ENCODE measurements around the gene TMPRSS9.
"Not testable (repeated sequence)": the region's sequence is repeated elsewhere in the genome, so short reads cannot be mapped to it uniquely, and the experiment has no call there.

TMPRSS9 gene

GRCh38 chr19:2392366-2392765, 32.3 kb downstream of the TMPRSS9 start:
- DNase-seq (ENCODE audit: low spot score) = no peak

- not testable (repeated sequence) for DNase-seq (ENCODE audit: low spot score)
Observed at GRCh38 chr19:2392899-2393298, 32.8 kb downstream of the TMPRSS9 start.

- DNase-seq (ENCODE audit: low spot score) = no peak
Observed at GRCh38 chr19:2394054-2394441, 34.0 kb downstream of the TMPRSS9 start.

- no peak for DNase-seq (ENCODE audit: low spot score)
Observed at GRCh38 chr19:2394442-2395292, 34.6 kb downstream of the TMPRSS9 start.

GRCh38 chr19:2395293-2395829, 35.3 kb downstream of the TMPRSS9 start:
- DNase-seq (ENCODE audit: low spot score) = not testable (repeated sequence)

- DNase-seq (ENCODE audit: low spot score) = not testable (repeated sequence)
Observed at GRCh38 chr19:2397173-2397572, 37.1 kb downstream of the TMPRSS9 start.

GRCh38 chr19:2398735-2399305, 38.8 kb downstream of the TMPRSS9 start:
- DNase-seq (ENCODE audit: low spot score) = no peak

GRCh38 chr19:2399582-2399981, 39.5 kb downstream of the TMPRSS9 start:
- no peak for DNase-seq (ENCODE audit: low spot score)

GRCh38 chr19:2408247-2408646, 48.2 kb downstream of the TMPRSS9 start:
- DNase-seq (ENCODE audit: low spot score) = no peak

- no peak for DNase-seq (ENCODE audit: low spot score)
Observed at GRCh38 chr19:2409352-2409912, 49.4 kb downstream of the TMPRSS9 start.

GRCh38 chr19:2410023-2410422, 50.0 kb downstream of the TMPRSS9 start:
- no peak for DNase-seq (ENCODE audit: low spot score)

GRCh38 chr19:2411709-2412108, 51.6 kb downstream of the TMPRSS9 start:
- no peak for DNase-seq (ENCODE audit: low spot score)

GRCh38 chr19:2412449-2412848, 52.4 kb downstream of the TMPRSS9 start:
- DNase-seq (ENCODE audit: low spot score) = no peak

GRCh38 chr19:2413159-2413558, 53.1 kb downstream of the TMPRSS9 start:
- no peak for DNase-seq (ENCODE audit: low spot score)

GRCh38 chr19:2413629-2414028, 53.6 kb downstream of the TMPRSS9 start:
- no peak for DNase-seq (ENCODE audit: low spot score)

GRCh38 chr19:2415281-2415972, 55.4 kb downstream of the TMPRSS9 start:
- DNase-seq (ENCODE audit: low spot score) = no peak

GRCh38 chr19:2415973-2416319, 55.9 kb downstream of the TMPRSS9 start:
- DNase-seq (ENCODE audit: low spot score) = no peak

- DNase-seq (ENCODE audit: low spot score) = no peak
Observed at GRCh38 chr19:2416321-2417097, 56.4 kb downstream of the TMPRSS9 start.

GRCh38 chr19:2417436-2417835, 57.4 kb downstream of the TMPRSS9 start:
- not testable (repeated sequence) for DNase-seq (ENCODE audit: low spot score)

- no peak for DNase-seq (ENCODE audit: low spot score)
Observed at GRCh38 chr19:2417881-2418406, 57.9 kb downstream of the TMPRSS9 start.

GRCh38 chr19:2419754-2420153, 59.7 kb downstream of the TMPRSS9 start:
- DNase-seq (ENCODE audit: low spot score) = no peak

Measured in SK-N-DZ (cell line).